Gastroesophageal sphincter (tissue), 3 donors: Measurements from ENCODE around the gene CACNA1C.

ENCODE experiments used
- CTCF ChIP-seq, 4 experiments: fragments of 200-600 bp in 2 of 4; fragments of 450-650 bp in 2 of 4; sonication (generic) in 1 of 4; IDR thresholded peaks; one replicate each; pipeline ENCODE4 v1.5.1; 2017 to 2019; ENCODE audit warnings: antibody characterized with exemption in 4 of 4, mild to moderate bottlenecking in 2 of 4, moderate library complexity in 2 of 4
- POLR2A ChIP-seq, 2 donors: fragments of 450-650 bp; IDR thresholded peaks; one replicate each; pipeline ENCODE4 v1.6.1; 2017; ENCODE audit warnings: antibody characterized with exemption in 2 of 2, mild to moderate bottlenecking in 2 of 2, moderate library complexity in 1 of 2

GRCh38 chr12:2562400-2562799 lies 509.6 kb downstream of the CACNA1C start:
- TF ChIP-seq CTCF (IDR thresholded peaks at IDR 0.05) (no peak), POLR2A (IDR thresholded peaks at IDR 0.05) (no peak)
